ENCODE data around the gene TSKS.

TSKS gene

DNA sequence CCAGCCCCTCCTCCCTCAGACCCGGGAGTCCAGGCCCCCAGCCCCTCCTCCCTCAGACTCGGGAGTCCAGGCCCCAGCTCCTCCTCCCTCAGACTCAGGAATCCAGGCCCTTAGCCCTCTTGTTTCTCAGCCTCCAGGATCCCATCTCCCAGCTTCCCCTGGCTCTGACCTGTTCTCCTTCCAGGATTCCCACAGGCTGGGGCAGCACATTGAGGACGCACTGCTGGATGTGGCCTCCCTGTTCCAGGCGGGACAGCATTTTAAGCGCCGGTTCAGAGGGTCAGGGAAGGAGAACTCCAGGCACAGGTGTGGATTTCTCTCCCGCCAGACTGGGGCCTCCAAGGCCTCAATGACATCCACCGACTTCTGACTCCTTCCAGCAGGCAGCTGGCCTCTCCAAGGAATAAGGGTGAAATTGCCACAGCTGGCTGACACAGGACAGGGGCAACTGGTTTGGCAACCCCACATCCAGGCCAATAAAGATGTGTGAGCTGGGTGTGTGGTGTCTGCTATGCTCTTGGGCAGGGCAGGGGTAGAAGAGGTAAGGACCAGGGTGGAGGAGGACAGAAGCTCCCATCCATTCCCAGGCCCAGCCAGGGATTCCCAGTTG lies 49.8 kb downstream of the TSKS start:
- no peak for DNase-seq

DNA sequence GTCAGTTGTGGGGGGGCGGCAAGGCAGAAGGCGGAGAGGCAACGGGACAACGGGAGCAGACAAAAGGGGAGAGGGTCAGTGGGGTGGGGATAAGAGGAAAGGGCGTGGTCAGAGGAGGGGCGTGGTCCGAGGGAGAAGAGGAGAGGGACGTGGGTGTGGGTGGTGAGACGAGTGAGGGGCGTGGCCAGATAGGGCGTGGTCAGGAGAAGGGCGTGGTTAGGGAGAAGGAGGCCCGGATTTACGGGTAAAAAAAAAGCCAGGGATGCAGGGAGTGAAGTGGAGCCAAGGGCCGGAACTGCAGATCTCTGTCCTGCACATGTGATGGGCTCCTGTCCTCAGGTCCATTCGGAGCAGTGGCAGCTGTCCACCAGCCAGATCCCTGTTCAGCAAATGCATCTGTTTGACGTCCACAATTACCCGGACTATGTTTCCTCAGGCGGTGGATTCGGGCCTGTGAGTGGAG lies 50.7 kb downstream of the TSKS start:
- DNase-seq, result no peak

GRCh38 chr19:49710372-49710951 lies 52.6 kb downstream of the TSKS start:
- no peak for DNase-seq

- no peak for DNase-seq
Measured at GRCh38 chr19:49705919-49706318, 57.2 kb downstream of the TSKS start.

- no peak for DNase-seq
Measured at GRCh38 chr19:49704888-49705642, 58.0 kb downstream of the TSKS start.

GRCh38 chr19:49701271-49701786 lies 61.8 kb downstream of the TSKS start:
- no peak for DNase-seq

GRCh38 chr19:49700563-49700962 lies 62.5 kb downstream of the TSKS start:
- DNase-seq, result no peak

DNA sequence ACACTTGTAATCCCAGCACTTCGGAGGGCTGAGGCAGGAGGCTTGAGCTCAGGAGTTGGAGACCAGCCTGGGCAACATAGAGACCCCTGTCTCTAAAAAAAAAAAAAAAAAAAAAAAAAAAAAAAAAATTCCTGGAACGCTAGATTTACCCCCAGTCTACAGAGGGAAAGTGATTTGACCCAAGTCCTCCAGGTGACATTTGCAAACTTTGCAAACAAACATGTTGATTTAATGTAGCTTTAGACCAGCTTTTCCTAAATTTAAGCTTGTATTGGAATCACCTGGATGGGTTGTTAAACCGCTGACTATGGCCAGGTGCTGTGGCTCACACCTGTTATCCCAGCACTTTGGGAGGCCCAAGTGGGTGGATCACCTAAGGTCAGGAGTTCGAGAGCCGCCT lies 63.7 kb downstream of the TSKS start:
- DNase-seq, result no peak

- no peak for DNase-seq
Measured at GRCh38 chr19:49696865-49697264, 66.2 kb downstream of the TSKS start.

- no peak for DNase-seq
Measured at GRCh38 chr19:49696115-49696514, 67.0 kb downstream of the TSKS start.

DNA sequence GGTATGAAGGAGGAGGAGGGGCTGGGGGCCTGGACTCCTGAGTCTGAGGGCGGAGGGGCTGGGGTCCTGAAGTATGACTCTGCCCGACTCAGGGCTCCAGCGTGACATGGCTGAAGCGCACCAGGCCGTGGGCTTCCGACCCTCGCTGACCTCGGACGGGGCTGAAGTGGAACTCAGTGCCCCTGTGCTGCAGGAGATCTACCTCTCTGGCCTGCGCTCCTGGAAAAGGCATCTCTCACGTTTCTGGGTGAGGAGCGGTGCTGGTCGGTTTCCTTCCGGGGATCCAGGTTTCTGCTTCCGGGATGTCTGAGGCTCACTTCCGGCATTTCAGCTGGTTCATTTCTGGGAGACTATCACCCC lies 71.0 kb downstream of the TSKS start:
- no peak for DNase-seq

DNA sequence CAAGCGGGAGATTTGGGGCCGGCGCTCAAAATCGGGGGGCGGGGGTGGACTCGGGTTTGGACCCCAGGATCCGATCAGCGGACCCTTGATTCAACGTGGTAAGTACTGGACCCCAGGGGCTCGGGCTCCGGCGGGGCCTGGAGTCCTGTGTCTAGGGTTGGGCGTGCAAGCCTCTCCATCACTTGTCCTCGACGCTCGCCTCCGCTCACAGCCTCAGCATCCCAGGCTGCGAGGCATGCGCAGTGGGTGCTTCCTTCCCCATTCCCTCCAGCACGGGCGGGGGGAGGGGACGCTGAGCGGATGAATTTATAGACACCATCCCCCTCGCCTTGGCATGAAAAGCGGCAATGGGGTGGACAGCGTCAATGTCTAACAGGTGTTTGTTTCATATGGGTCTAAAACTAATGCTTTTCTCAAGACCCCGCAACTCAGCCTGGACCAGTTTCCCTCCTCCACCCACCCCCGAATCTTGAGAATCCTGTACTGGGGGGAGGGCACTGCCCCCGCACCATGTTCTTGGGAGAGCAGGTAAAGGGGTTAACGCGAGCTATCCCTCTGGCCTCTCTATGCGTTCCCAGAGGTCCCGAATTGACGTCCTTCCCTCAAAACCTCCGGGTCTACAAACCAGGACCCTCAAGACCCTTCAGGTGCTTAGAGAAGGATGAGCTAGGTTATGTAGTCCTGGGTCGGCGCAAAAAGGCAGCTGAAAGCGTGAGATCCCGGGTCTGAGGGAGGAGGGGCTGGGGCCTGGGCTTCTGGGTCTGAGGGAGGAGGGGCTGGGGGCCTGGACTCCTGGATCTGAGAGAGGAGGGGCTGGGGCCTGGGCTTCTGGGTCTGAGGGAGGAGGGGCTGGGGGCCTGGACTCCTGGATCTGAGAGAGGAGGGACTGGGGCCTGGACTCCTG lies 71.6 kb downstream of the TSKS start:
- peak; percentile 72 for DNase-seq

GRCh38 chr19:49690656-49691242 lies 72.4 kb downstream of the TSKS start, which contains the start of gene CPT1C:
CPT1C (plus strand) TSS chr19:49691116; CDS start chr19:49692253, 1,137 bp downstream.
- DNase-seq, result peak; percentile 91

DNA sequence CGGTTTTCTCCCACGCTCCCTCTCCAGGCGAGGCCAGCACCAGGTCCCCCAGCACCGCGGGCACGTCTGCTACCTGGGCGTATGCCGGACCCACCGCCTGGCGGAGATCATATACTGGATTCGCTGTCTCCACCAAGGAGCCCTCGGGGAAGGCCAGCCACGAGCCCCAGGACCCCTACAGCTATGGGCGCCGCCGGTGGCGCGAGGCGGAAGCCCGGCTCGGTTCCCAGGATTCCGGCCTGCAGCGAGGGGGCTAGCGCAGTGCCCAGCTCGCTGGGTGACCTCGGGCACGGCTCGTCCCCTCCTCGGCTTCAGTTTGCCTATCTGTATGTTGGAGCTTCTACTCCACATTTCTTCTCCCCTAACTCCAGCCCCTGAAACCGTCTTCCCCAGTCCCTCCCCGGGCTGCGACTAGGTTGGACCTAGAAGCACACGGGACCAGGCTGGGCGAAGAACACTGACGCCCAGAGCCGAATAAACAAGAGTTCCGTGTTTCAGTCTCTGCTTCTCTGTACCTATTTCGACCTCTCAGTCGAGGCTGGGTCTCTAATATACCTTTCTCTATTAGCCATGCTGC lies 72.9 kb downstream of the TSKS start:
- DNase-seq, result no peak
